Subcutaneous adipose tissue (tissue), 4 donors: ENCODE data around the gene SLC7A14. TPM values are rescaled to one million over a fixed set of nuclear protein-coding genes. Genes with fewer than 3 reads are reported as not detected.

Experiments
- total RNA-seq, 4 donors: library from RNA; depleted of rRNA; stranded (reverse); fragments of >200 nt; gene quantifications; one replicate each; pipeline ENCODE4 v1.1.0, GENCODE V29; 2016
- TF ChIP-seq, protein P1 (sequence below): fragments of 450-650 bp; IDR thresholded peaks from one replicate; pipeline ENCODE4 v1.5.1; 2016; ENCODE audit warnings: low read depth, mild to moderate bottlenecking, control low read depth, antibody characterized with exemption, moderate library complexity

The SLC7A14 gene
- total RNA-seq, 4 donors from 2014 or later: not detected

DNA sequence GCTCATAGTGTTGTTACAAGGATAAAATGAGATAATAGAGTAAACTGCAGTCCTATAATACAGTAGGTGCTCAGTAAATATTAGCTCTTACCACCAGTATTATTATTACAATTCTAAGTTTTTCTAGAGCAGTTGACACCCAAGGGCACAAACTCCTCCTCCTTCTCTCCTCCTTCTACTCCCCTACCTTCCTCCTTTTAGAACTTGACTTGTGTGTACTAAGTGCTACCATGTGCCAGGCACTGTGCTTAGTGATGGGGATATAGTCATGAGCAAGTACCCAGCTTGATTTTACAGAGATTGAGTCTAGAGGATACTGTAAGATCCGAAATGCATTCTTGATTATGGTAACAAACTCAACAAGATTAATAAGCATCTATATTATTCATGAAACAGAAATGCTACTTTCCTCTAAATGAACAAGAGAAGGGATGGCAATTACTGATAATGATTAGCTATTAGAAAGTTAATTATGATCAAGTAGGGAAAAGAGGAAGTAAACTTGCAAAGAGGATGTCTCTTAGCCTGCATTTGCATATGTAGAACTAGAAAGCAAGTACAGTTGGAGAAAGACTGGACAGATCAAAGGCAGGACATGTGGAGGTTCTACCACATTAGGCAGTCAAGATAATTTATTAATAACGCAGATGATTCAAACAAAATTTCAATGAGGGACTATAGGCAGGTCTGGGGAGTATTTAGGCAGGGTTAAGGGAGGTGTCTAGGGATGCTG lies 94.9 kb downstream of the SLC7A14 start:
- TF ChIP-seq, protein P1, sequence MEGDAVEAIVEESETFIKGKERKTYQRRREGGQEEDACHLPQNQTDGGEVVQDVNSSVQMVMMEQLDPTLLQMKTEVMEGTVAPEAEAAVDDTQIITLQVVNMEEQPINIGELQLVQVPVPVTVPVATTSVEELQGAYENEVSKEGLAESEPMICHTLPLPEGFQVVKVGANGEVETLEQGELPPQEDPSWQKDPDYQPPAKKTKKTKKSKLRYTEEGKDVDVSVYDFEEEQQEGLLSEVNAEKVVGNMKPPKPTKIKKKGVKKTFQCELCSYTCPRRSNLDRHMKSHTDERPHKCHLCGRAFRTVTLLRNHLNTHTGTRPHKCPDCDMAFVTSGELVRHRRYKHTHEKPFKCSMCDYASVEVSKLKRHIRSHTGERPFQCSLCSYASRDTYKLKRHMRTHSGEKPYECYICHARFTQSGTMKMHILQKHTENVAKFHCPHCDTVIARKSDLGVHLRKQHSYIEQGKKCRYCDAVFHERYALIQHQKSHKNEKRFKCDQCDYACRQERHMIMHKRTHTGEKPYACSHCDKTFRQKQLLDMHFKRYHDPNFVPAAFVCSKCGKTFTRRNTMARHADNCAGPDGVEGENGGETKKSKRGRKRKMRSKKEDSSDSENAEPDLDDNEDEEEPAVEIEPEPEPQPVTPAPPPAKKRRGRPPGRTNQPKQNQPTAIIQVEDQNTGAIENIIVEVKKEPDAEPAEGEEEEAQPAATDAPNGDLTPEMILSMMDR: no peak

DNA sequence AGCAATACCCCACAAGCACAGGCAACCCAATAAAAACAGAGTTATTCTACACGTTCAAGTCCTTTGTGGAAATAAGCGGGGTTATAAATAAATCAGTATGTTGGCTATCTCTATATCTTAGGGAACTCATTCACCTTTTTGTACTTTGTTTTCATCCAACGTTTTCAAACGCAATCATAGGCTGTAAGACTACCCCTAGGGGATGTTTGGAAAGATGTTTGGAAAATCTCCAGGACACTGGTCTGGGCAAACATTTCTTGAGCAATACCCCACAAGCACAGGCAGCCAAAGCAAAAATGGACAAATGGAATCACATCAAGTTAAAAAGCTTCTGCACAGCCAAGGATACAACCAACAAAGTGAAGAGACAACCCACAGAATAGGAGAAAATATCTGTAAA lies 97.1 kb downstream of the SLC7A14 start:
- TF ChIP-seq, protein P1: no peak

DNA sequence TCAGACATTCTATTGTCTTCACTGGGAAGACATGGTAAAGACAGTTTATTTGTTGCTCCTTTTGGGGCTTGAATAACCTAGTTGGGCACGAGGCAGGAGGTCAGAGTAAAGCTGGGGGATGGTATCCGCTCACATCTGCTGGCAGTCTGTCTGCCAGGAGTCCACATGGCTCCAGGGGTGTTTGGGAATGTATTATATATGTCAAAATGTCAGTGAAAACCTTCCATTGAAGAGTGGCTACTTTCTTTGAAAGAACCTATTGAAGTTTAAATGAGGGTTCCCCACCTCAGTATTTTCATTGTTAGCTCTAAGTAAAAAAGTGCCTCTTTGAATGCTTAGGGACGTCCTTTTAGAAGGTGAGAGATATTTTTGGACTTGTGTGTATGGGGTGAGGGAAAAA lies 98.8 kb downstream of the SLC7A14 start:
- TF ChIP-seq, protein P1: no peak

DNA sequence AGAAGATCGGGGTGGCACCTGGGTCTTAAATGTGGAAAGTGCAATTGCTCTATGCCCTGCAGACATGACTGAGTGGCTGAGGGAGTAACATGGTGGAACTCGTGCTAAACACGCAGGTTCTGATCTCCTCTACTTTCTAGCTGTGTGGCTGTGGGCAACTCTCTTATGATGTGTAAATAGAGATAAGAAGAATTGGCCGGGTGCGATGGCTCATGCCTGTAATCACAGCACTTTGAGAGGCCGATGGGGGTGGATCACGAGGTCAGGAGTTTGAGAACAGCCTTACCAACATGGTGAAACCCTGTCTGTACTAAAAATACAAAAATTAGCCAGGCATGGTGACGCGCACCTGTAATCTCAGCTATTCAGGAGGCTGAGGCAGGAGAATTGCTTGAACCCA lies 99.5 kb downstream of the SLC7A14 start:
- TF ChIP-seq, protein P1: no peak

DNA sequence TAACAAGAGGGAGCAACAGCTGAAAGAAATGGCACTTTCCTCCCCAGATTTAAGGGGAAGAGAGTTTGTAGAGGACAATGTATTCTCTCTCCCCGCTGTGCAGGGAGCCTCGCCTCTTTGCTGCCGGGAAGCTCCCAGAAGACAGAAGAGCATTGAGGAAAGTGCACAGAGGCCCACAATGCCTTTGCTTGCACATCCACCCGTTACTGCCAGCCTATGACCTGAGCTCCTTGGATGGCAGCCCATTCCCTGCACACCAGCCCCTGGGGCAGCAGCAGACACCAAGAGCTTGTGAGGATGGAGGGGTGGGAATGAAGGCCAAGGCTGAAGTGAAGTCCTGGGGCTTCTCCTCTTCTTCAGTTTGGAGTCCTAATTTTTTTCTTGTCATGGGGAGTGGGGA lies 100.2 kb downstream of the SLC7A14 start:
- TF ChIP-seq, protein P1: no peak

DNA sequence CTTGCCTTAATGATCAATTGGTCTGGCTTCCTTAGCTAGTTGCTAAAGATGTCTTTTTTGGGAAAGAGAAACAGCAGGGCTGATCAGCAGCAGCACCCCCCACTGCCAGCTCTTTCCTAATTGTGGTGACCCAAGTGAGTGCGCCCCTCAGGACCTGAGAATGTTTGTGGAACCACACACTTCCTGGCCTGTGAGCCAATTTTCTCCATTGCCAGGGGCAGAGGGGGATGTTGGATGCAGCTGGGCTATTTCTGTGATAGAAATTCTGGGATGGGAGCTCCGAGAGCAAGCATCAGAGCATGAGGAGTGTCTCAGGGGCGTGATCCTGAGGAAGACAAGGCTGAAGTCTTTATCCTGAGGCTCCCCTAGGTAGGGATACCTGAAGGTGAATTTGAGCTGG lies 100.6 kb downstream of the SLC7A14 start:
- TF ChIP-seq, protein P1: no peak

DNA sequence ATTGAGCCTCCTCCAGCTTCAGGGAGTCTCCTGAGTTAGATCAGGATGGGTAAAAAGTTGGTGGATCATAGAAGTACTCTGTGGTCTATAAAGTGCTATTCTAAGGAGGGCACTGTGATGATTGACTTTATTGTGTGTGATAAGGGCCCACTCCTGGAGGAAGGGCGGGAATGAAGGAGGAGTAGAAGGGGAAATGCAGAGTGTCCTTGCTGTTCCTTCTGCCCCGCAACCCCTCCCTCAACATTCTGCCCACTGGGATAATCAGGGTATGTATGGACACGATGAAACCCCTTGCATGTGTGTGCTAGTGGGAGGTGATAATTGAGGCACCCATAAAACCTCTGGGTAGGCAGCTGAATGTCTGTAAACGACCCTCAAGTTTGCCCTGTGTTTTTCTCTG lies 101.0 kb downstream of the SLC7A14 start:
- TF ChIP-seq, protein P1: no peak
